ENCODE measurements around the gene MMP14.
"Not testable (repeated sequence)": the region's sequence is repeated elsewhere in the genome, so short reads cannot be mapped to it uniquely, and the experiment has no call there.

The MMP14 gene

GRCh38 chr14:22842211-22843122 lies 6.1 kb downstream of the MMP14 start:
- no peak for DNase-seq (ENCODE audit: low spot score)

- DNase-seq (ENCODE audit: low spot score): no peak
Measured at GRCh38 chr14:22843123-22843925, 6.9 kb downstream of the MMP14 start.

GRCh38 chr14:22844221-22845102 lies 8.1 kb downstream of the MMP14 start:
- DNase-seq (ENCODE audit: low spot score): no peak

- no peak for DNase-seq (ENCODE audit: low spot score)
Measured at GRCh38 chr14:22845103-22845394, 8.7 kb downstream of the MMP14 start.

- no peak for DNase-seq (ENCODE audit: low spot score)
Measured at GRCh38 chr14:22845821-22846625, 9.6 kb downstream of the MMP14 start.

- no peak for DNase-seq (ENCODE audit: low spot score)
Measured at GRCh38 chr14:22846811-22847307, 10.5 kb downstream of the MMP14 start.

GRCh38 chr14:22847661-22848341 lies 11.4 kb downstream of the MMP14 start:
- DNase-seq (ENCODE audit: low spot score): no peak

- DNase-seq (ENCODE audit: low spot score): no peak
Measured at GRCh38 chr14:22848351-22849164, 12.2 kb downstream of the MMP14 start.

GRCh38 chr14:22849212-22849819 lies 12.9 kb downstream of the MMP14 start:
- no peak for DNase-seq (ENCODE audit: low spot score)

GRCh38 chr14:22850944-22851764 lies 14.8 kb downstream of the MMP14 start:
- peak; percentile 74 for DNase-seq (ENCODE audit: low spot score)

- DNase-seq (ENCODE audit: low spot score): not testable (repeated sequence)
Measured at GRCh38 chr14:22852178-22852577, 15.8 kb downstream of the MMP14 start.

- no peak for DNase-seq (ENCODE audit: low spot score)
Measured at GRCh38 chr14:22852599-22852939, 16.2 kb downstream of the MMP14 start.

GRCh38 chr14:22852940-22853767 lies 16.8 kb downstream of the MMP14 start:
- DNase-seq (ENCODE audit: low spot score): peak; percentile 90

- not testable (repeated sequence) for DNase-seq (ENCODE audit: low spot score)
Measured at GRCh38 chr14:22854296-22854695, 17.9 kb downstream of the MMP14 start.

GRCh38 chr14:22854963-22855724 lies 18.8 kb downstream of the MMP14 start:
- peak; percentile 36 for DNase-seq (ENCODE audit: low spot score)

- DNase-seq (ENCODE audit: low spot score): no peak
Measured at GRCh38 chr14:22856428-22856827, 20.0 kb downstream of the MMP14 start.

- not testable (repeated sequence) for DNase-seq (ENCODE audit: low spot score)
Measured at GRCh38 chr14:22860377-22860776, 24.0 kb downstream of the MMP14 start.
